Upper lobe of left lung (tissue), 4 donors: ENCODE data around the gene TTLL10.

Experiments
- EP300 ChIP-seq, 4 donors: sonication (generic); formaldehyde crosslinking; IDR thresholded peaks; one replicate each; pipeline ENCODE4 v1.5.1; 2017; ENCODE audit warnings: antibody characterized with exemption in 4 of 4, control low read depth in 2 of 4
- POLR2A ChIP-seq, 4 donors: fragments of 450-650 bp; IDR thresholded peaks; one replicate each; pipeline ENCODE4 v1.5.1; 2016 to 2017; ENCODE audit warnings: antibody characterized with exemption in 4 of 4, mild to moderate bottlenecking in 2 of 4
- POLR2AphosphoS5 ChIP-seq, 2 donors: sonication (generic); formaldehyde crosslinking; IDR thresholded peaks; one replicate each; pipeline ENCODE4 v1.5.1; 2017; ENCODE audit warnings: antibody characterized with exemption in 2 of 2
- TF ChIP-seq, protein P1 (sequence below), 6 experiments: fragments of 450-650 bp in 4 of 6; fragments of 200-600 bp in 2 of 6; sonication (generic) in 2 of 6; IDR thresholded peaks; one replicate each; pipeline ENCODE4 v1.5.1; 2016 to 2019; ENCODE audit warnings: antibody characterized with exemption in 6 of 6

- TF ChIP-seq POLR2AphosphoS5 (IDR thresholded peaks at IDR 0.05) = no peak
- TF ChIP-seq POLR2A (IDR thresholded peaks at IDR 0.05) = no peak
- TF ChIP-seq, protein P1, sequence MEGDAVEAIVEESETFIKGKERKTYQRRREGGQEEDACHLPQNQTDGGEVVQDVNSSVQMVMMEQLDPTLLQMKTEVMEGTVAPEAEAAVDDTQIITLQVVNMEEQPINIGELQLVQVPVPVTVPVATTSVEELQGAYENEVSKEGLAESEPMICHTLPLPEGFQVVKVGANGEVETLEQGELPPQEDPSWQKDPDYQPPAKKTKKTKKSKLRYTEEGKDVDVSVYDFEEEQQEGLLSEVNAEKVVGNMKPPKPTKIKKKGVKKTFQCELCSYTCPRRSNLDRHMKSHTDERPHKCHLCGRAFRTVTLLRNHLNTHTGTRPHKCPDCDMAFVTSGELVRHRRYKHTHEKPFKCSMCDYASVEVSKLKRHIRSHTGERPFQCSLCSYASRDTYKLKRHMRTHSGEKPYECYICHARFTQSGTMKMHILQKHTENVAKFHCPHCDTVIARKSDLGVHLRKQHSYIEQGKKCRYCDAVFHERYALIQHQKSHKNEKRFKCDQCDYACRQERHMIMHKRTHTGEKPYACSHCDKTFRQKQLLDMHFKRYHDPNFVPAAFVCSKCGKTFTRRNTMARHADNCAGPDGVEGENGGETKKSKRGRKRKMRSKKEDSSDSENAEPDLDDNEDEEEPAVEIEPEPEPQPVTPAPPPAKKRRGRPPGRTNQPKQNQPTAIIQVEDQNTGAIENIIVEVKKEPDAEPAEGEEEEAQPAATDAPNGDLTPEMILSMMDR (IDR thresholded peaks at IDR 0.05) = no peak
- TF ChIP-seq EP300 (IDR thresholded peaks at IDR 0.05) = no peak
Measured at GRCh38 chr1:1142844-1143243, 30.8 kb upstream of the TTLL10 start.
